Measurements from ENCODE around the gene VAMP1.
"Not testable (repeated sequence)": the region's sequence is repeated elsewhere in the genome, so short reads cannot be mapped to it uniquely, and the experiment has no call there.

Gene VAMP1, protein sequence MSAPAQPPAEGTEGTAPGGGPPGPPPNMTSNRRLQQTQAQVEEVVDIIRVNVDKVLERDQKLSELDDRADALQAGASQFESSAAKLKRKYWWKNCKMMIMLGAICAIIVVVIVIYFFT

DNA sequence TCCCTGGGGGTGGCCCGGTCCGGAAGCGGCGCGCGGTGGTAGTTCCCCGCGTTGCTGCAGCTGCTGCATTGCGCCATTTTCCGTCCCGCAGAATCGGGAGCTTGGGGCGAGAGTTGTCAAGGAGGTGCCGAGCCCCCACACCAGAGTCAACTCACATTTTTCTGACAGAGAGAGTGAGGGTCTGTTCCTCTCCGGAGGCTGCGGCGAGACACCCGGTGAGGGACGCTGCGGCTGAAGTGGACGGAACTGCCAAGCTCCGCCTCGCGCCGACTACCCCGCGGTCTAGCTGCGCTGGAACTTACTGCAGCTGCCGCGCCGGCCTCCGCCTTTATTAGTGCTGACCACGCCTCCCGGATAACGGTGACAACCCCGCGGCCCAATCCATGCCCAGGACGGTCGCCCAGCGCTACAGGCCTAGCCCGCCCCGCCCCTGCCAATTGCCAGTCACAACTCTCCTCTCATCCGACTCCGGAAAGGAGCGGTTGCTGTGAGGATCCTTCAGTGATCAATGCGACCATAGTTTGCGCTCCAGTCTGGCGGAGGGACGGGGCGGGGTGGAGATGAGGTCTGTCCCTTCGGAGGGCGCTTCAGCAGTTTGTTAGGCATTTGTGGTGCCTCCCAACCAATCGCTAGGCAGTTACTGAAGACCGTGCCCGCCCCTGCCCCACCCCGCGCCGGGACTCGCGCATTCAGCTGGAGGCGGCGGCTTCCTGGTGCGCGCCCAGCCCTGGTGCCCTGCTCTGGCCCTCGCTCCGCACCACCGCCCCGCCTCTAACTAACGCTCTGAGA is at the start of gene VAMP1:
Gene VAMP1 (minus strand): TSS at position 303 of the 789 bp plus-strand sequence. CDS start 146 bp downstream, at position 157.
- peak; percentile 94 for DNase-seq (ENCODE audit: low spot score)

DNA sequence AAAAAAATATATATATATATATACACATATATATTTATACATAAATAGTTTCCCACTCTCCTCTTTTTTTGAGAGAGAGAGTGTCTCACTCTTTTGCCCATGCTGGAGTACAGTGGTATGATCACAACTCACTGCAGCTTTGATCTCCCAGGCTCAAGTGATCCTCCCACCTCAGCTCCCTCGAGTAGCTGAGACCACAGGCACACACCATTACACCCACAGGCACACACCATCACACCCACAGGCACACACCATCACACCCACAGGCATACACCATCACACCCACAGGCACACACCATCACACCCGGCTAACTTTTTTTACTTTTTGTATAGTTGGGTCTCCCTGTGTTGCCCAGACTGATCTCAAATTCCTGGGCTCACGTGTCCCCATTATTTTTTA is 49.7 kb upstream of the VAMP1 start:
- DNase-seq (ENCODE audit: low spot score) = no peak

DNA sequence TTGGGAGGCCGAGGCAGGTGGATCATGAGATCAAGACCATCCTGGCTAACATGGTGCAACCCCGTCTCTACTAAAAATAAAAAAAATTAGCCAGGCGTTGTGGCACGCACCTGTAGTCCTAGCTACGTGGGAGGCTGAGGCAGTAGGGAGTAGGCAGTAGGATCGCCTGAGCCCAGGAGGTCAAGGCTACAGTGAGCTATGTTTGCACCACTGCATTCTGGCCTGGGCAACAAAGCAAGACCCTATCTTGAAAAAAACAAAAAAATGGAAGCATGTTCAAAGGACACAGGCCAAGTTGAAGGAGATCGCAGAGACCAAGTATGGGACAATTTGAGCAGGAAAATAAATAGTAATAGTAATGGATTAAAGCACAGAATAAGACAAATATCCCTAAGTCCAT is 37.6 kb upstream of the VAMP1 start:
- DNase-seq (ENCODE audit: low spot score) = no peak

DNA sequence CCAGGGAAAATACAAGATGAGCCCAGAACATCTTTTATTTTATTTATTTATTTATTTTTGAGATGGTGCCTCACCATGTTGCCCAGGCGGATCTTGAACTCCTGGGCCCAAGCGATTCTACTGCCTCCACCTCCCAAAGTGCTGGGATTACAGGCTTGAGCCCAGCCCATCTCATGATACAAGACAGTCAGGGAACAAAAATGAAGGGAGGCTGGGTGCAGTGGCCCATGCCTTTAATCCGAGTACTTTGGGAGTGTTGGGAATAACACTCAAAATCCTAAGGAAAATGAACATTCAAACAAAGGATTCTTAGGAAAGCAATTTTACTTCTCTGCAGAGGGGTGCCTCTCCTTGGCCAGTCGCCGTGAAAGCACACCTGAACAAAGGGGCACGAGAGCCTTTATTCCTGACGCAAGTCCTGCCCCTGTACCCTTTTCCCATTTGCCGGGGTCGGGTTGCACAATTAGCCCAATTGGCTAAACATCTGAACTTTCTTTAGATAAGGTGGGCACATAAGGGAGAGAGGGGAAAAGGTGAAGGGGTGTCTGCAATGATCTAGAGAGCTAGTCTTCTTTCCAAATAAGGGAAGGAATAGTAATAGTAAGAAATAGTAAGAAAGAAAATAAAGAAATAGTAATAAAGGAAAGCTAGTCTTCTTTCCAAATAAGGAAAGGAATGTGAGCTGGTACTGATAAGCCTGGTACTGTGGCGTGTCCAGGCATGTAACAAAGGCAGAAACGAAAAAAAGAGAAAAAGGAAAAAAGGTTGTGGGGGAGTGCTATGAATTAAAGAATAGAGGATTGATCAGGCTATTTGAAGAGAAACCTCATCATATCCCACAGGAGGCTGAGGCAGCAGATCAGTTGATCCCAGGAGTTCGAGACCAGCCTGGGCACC is 36.9 kb upstream of the VAMP1 start:
- DNase-seq (ENCODE audit: low spot score) = no peak

DNA sequence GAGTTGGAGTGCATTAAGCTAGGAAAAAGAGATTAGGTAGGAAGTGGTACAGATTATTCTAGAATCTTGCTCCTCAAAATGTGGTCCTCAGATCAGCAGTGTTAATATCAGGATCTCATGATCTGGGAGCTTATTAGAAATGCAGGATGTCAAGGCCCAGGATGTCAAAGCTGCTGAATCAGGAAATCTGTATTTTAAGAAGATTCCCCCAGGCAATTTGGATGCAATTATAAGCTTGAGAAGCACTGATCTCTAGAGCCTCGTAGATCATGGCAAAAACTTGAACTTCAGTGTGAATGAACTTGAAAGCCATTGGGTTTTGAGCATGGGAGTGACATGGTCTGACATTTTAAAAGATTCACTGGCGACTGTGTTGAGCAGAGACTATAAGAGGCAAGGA is 30.0 kb upstream of the VAMP1 start:
- DNase-seq (ENCODE audit: low spot score) = no peak

DNA sequence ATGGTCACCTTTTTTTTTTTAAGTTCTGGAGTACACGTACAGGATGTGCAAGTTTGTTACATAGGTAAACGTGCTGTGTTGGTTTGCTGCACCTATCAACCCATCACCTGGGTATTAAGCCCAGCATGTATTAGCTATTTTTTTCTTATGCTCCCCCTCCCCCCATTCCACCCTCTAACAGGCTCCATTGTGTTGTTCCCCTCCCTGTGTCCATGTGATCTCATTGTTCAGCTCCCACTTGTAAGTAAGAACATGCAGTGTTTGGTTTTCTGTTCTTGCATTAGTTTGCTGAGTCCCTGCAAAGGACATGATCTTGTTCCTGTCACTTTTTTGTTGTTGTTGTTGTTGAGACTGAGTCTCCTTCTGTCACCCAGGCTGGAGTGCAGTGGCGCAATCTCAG is 26.8 kb upstream of the VAMP1 start:
- DNase-seq (ENCODE audit: low spot score) = not testable (repeated sequence)

DNA sequence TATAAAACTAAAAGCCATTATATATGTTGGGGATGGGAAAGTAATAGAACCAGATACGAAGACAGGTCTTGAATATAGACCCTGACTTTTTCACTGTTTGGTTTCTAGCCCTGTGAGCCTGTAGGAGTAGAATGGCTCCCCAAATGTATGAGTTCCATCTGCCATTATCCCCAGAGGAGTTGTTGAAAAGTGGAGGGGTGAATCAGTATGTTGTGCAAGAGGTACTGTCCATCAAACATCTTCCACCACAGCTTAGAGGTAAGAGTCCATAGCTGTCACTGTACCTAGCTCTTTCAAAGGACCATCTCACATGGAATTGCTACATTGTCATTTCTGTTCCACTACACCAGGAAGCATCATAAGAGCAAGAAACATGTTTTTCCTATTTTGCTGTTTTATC is 24.5 kb upstream of the VAMP1 start:
- no peak for DNase-seq (ENCODE audit: low spot score)

DNA sequence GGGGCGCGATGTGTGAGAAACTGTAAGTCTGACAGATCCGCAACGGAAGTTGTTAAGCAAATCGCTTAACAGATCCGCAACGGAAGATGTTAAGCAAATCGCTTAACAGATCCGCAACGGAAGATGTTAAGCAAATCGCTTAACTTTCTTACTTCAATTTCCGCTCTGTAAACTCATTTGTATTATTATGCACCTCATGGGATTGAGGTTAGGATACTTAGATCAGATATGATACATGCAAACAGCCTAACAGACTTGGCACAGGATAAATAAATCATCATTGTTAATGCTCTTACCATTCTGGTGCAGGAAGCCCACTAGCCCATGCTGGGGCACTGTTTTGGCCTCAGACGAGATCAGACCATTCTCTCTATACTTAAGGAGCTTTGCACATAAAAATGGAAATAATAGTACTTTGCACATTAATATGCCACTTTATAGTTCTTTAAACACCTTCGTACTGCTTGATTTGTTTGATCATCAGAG is 23.8 kb upstream of the VAMP1 start:
- peak; percentile 16 for DNase-seq (ENCODE audit: low spot score)

DNA sequence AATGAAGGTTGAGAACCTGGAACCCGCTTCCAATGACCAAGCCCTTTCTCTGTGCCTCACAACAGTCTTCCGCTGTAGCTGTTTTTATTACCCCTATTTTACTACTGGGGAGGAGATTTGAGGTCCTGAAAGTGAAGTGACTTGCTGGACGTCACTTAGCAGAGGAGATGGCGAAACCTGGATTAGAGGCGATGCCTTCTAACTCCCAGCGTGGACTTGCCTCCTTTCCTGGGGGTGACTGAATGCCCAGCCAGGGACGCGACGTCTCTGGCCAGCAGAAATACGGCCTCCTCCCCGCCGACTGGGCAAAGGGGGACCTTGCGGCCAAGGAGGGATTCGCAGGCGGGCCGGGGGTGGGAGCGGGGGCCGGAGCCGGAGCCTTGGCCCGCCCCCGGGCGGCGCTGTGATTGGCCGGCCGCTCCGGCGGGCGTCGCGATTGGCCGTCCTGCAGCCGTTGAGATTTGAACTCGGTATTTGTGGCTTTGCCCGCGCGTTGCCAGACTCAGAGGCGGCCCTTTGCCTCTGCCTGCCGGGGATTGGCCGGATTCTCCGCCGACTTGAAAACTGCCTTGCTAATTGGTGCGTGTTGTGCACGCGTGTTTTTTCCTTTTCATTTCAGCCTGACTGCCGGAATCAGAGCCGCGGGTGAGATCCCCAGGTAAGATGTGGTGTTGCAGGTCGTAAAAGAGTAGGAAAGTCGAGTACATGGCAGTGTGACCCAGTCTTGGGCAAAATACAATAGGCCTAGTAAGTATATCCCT is 23.2 kb upstream of the VAMP1 start, which contains the start of gene NCAPD2:
Gene NCAPD2 (plus strand): TSS at position 606 of the 761 bp plus-strand sequence. CDS start 997 bp downstream, outside the sequence.
- DNase-seq (ENCODE audit: low spot score) = peak; percentile 93

DNA sequence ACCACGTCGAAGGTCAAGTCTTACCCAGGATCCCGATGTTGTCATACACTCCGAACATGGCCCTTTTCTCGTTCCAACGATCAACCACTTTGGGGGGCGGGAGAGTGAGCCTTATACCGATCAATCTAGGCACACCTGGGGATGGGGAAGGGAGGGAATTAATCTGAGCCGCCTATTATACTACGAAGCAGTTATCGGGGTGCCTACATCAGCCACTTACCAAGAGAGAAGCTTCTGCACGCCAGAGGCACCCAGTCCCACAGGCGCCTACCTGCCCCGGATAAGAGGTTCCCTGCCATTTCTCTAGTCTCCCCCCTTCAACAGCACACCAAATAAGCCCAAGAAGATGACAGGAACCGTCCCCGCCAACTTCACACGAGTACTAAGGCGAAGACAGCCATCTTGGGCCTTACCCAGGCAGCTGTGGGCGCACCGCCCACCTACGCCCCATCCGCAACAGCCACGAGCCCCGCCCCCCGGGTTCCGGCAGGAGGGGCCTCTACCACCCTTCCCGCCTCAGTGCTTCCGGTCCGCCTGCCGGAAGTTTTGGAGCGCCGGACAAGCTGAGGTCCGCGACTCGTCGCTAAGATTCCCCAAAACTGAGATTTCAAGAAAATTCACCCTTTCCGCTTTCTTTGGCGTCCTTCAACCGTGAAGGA is 22.5 kb upstream of the VAMP1 start, which contains the start of gene MRPL51:
Gene MRPL51 (minus strand): TSS at position 425 of the 659 bp plus-strand sequence. CDS start 126 bp downstream, at position 299.
- peak; percentile 94 for DNase-seq (ENCODE audit: low spot score)

DNA sequence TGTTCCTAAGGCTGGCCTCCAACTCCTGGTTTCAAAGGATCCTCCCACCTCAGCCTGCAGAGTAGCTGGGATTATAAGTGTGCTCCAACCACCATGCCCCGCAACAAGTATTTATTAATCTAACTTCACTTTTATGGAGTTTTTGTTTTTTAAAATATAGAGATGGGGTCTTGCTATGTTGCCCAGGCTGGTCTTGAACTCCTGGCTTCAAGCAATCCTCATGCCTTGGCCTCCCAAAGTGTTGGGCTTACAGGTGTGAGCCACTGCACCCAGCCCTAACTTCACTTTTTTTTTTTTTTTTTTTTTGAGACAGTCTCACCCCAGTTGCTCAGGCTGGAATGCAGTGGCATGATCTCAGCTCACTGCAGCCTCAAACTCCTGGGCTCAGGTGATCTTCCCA is 20.2 kb upstream of the VAMP1 start:
- DNase-seq (ENCODE audit: low spot score) = not testable (repeated sequence)

DNA sequence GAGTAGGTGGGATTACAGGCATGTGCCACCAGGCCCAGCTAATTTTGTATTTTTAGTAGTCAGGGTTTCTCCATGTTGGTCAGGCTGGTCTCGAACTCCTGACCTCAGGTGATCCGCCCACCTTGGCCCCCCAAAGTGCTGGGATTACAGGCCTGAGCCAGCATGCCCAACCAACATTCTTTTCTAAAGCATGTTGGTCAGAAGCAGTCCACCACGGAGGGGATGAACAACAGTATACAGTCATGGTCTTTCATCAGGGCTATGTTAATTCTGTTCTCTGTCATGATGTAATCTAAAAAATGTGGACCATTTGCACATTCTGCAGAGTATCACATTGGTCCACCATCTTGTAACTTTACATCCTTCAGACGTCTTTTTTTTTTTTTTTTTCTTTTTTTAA is 19.0 kb upstream of the VAMP1 start:
- no peak for DNase-seq (ENCODE audit: low spot score)

DNA sequence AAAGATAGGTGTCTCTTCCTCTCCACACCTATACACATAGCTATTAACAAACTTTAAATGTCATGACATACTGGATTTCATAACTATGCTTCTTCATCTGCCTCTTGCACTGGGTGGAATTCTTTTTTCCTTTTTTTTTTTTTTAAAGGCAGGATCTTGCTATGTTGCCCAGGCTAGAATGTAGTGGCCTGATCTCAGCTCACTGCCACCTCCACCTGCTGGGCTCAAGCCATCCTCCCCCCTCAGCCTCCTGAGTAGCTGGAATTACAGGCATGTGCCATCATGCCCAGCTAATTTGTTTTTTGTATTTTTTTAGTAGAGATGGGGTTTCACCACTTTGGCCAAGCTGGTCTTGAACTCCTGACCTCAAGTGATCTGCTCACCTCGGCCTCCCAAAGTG is 17.8 kb upstream of the VAMP1 start:
- DNase-seq (ENCODE audit: low spot score) = no peak

DNA sequence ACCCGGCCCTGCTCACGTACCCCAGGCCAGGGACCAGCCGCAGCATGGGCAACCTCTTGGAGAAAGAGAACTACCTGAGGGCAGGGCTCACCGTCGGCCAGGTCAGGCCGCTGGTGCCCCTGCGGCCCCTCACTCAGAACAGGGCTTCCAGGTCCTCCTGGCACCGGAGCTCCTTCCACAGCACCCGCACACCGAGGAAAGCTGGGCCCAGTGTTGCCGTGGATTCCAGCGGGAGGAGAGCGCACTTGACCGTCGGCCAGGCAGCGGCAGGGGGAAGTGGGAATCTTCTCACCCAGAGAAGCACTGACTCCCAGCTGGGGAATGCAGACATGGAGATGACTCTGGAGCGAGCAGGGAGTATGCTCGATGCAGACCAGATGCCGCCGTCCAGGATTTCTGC is 7.9 kb upstream of the VAMP1 start:
- DNase-seq (ENCODE audit: low spot score) = no peak

DNA sequence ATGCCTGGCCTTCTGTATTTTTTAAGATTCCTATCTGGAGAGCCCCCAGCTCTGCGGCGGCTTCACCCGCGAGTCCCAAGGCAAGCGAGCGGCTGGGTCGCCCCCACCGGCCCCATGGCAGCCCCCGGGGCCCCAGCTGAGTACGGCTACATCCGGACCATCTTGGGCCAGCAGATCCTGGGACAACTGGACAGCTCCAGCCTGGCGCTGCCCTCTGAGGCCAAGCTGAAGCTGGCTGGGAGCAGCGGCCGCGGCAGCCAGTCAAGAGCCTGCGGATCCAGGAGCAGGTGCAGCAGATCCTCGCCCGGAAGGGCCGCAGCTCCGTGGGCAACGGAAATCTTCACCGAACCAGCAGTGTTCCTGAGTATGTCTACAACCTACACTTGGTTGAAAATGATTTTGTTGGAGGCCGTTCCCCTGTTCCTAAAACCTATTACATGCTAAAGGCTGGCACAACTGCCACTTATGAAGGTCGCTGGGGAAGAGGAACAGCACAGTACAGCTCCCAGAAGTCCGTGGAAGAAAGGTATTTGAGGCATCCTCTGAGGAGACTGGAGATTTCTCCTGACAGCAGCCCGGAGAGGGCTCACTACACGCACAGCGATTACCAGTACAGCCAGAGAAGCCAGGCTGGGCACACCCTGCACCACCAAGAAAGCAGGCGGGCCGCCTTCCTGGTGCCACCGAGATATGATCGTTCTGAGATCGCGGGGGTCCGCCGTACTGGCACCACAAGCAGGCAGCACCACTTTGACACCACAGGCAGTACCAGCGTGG is 7.3 kb upstream of the VAMP1 start:
- not testable (repeated sequence) for DNase-seq (ENCODE audit: low spot score)

DNA sequence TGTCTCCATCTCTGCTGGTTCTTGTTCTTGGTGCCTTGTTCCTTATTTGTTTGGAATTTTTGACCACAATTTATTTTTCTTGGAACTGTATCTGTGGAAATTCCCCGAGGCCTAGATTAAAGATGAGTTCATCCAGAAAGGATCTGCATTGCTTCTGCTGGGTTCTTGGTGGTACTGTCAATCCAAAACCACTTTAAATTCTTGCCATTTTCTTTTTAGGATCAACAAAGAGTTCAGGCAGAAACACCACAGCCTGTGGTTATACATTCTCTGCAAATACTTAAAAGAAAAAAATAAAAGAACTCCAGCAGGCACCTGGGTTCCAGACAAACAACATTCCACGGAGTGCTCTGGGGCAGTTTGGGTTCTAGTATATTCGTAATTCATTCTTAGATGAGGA is 6.0 kb upstream of the VAMP1 start:
- no peak for DNase-seq (ENCODE audit: low spot score)

DNA sequence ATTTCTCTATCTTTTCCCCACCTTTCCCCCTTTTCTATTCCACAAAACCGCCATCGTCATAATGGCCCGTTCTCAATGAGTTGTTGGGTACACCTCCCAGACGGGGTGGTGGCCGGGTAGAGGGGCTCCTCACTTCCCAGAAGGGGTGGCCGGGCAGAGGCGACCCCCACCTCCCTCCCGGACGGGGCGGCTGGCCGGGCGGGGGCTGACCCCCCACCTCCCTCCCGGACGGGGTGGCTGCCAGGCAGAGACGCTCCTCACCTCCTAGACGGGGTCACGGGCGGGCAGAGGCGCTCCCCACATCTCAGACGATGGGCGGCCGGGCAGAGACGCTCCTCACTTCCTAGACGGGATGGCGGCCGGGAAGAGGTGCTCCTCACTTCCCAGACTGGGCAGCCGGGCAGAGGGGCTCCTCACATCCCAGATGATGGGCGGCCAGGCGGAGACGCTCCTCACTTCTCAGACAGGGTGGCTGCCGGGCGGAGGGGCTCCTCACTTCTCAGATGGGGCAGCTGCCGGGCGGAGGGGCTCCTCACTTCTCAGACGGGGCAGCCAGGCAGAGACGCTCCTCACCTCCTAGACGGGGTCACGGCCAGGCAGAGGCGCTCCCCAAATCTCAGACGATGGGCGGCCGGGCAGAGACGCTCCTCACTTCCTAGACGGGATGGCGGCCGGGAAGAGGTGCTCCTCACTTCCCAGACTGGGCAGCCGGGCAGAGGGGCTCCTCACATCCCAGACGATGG is 4.9 kb upstream of the VAMP1 start:
- not testable (repeated sequence) for DNase-seq (ENCODE audit: low spot score)

DNA sequence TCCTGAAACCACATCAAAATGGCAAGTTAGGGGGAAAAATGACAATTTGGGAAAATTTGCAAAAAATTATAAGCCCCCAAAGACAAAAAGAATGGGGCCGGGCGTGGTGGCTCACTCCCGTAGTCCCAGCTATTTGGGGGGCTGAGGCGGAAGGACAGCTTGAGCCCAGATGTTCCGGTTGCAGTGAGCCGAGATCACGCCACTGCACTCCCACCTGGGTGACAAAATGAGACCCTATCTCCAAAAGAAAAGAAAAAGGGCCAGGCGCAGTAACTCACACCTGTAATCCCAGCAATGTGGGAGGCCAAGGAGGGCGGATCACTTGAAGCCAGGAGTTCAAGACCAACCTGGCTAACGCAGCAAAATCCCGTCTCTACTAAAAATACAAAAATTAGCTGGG is 2.0 kb upstream of the VAMP1 start:
- DNase-seq (ENCODE audit: low spot score) = no peak

DNA sequence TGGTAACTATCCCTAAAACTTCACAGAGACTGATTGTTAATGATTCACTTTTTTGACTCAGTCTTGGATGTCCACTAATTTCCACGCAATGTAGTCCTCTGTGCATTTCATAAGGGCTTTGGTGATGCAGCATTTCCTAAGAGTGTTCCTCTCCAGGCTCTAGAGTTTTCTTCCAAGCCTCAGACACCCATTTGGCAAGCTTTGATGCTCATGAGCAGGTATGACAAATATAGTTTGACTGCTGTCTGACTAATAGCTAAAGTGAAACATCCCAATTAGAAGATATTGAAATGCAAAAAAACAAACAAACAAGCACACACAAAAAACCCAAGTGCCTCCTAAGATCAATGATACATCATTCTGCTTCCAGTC is 1.5 kb upstream of the VAMP1 start:
- no peak for DNase-seq (ENCODE audit: low spot score)

Measured in hematopoietic multipotent progenitor cell treated with erythropoietin and hydrocortisone succinate and interleukin-3 and kit ligand, for 17 days (in vitro differentiated cells).